DMS 273 (cell line): ENCODE data around the gene TPGS2.
"Not testable (repeated sequence)": the region's sequence is repeated elsewhere in the genome, so short reads cannot be mapped to it uniquely, and the experiment has no call there.

ENCODE experiments used
- DNase-seq: peaks from one replicate; lab custom pipeline; 2025; ENCODE audit not compliant: unreplicated experiment; lab: John Stamatoyannopoulos, UW

TPGS2 gene

DNA sequence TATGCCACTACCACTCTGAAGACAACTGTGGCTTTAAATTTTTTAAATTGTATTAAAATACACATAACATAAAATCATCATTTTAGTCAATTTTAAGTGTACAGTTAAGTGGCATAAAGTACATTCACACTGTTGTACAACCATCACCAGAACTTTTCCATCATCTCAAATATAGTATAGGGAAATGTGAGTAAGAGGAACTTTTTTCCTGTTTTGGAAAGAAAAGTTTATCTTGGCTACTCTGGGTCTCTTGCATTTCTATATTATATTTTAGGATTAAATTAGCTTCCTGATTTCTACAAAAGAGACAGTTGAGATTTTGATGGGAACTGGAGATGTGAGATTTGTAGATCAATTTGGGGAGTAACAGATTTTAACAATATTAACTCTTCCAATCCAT, 3.3 kb downstream of the TPGS2 start:
- DNase-seq = no peak

DNA sequence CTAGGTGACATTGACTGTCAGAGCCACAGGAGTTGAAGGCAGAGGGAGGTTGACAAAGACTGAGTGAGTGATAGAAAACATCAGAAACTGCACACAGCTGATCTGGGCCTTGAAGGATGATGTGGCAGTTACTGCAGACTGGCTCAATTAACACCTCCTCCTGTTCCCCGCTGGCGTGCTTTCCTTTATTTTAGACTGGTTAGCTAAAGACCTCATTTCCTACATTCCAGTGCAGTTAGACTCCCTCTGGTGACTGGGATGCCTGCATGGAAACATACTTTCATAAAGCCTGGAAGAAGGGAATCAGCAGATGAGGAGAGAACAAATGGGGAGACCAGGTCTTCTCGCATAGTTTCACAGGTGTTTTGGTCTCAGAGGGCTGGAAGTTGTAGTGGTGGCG, 7.1 kb downstream of the TPGS2 start:
- no peak for DNase-seq

DNA sequence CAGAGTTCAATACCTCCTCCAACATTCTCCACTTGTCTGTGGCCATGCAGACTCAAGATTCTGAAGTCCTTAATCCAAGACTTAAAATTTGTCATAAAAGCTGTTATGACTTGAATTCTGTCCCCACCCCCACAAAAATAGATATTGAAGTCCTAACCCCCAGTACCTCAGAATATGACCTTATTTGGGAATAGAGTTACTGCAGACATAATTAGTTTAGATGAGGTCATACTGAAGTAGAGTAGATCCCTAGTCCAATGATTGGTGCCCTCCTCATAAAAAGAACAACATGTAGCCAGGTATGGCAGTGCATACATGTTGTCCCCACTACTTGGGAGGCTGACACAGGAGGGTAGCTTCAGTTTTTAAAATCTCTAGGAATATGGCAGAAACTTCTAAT, 9.2 kb downstream of the TPGS2 start:
- no peak for DNase-seq

DNA sequence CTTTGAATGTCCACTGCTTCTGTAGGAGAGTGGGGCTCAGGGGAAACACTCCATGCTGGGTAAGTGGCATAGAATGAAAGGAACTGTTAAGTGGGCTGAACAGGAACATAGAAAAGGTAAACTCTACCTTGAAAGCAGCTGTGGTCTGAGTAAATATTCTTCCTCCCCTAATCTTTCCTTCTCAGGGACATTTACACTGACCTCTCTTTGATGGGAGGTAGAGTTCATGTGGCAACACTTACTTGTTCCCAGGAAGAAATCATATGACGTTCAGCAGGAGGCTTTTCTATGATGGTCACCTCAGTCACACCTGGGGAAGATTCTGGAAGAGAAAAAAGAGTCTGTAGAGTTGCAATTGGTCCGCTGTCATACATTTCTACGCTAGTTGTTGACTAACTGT, 10.2 kb downstream of the TPGS2 start:
- DNase-seq = no peak

DNA sequence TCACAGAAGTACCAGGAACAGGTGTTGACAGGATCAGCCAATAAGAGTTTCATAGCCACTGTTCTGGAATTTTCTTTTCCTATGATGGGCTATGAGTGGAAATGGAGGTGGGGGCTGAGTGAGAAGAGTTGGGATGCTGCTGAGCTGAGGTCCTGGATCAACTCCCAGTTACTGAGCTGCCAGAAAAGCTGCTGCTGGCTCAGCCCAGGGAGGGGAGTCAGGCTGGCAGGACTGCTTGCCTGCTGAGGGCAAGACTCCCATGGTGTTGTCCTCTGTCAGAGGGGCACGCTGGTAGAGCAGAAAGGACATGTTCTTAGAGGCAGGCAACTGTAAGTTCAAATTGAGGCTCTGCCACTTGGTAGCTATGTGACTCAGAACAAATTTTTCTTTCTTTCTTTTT, 11.8 kb downstream of the TPGS2 start:
- no peak for DNase-seq

DNA sequence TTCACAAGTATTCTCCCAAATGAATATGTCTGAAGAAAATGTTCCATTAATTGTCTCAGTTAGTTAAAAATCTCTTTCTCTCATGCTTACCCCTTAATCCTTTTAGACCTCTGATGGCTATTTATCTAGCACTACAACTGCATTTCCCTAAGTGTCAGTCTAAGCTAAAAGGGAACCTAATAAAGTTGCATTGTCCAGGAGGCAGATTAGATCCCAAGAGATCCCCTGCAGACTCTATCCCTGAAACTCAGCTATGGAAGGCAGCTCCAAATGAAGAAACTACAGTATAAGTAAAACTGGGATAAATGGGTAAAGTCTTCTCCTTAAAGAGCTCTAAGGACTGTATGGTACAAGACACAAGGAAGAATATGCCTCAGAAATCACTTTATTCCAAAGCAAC, 12.7 kb downstream of the TPGS2 start:
- DNase-seq = not testable (repeated sequence)

DNA sequence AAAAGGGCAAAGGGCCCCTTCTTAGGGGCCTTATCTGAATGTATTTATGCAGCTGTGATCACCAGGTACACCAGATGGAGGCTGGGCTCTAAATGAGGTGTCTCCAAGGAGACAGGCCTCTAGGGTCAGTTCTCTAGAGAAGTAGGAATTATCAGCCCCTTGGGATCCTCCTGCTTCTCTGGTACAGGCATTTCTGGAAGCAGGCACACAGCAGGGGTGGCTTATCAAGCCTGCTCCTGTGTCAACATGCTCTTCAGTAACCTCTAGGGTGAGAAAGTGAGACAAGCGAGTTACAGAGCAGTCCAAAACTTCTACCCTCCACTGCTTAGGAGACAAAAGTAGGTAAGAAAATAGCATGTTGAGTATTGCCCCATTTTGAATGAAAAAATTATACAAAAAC, 13.8 kb downstream of the TPGS2 start:
- peak; percentile 86 for DNase-seq

DNA sequence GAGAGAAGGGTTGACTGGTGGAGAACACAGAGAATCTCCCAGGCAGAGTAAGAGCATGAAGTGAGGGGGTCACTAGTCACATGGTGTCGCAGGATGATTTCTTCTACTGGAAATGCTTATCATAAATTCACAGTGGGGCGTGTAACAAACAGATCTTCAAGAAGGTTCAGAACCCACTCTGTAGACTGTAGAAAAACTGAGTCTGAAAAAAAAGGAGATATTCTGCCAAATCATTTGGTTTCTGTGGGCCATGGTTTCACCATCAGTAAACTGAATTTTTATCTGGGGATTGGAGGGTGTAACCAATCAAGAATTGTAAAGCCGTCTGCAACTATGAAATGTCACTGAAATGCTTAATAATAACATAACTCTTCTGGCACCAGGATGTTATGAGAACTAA, 15.0 kb downstream of the TPGS2 start:
- DNase-seq = no peak

DNA sequence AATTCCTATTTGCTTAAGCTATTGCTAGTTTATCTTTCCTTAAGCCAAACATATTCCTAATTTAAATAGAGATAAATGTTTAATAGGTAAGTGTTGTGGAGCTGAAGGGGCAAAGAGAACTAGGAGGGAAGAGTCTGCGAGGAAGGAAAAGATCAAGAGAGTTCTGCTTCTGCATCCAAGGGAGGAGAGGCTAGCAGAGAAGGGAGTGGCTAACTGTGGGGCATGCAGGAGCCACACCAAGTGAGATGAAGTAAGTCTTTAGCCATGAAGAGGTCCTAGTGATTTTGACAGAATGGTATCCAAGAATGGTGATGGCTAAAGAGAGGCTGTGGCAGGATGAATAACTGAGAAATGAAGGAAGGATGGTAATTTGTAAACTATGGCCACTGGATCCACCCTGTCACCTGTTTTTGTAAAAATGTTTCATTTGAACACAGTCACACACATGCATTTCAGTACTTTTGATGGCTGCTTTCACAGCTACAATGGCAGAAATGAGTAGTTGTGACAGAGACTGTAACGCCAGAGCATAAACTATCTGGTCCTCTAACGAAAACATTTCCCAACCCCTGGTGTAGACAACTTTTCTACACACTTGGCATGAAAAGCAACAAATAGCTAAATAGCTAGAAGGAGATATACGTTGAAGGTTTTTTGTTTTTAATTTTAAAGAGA, 15.6 kb downstream of the TPGS2 start:
- no peak for DNase-seq

DNA sequence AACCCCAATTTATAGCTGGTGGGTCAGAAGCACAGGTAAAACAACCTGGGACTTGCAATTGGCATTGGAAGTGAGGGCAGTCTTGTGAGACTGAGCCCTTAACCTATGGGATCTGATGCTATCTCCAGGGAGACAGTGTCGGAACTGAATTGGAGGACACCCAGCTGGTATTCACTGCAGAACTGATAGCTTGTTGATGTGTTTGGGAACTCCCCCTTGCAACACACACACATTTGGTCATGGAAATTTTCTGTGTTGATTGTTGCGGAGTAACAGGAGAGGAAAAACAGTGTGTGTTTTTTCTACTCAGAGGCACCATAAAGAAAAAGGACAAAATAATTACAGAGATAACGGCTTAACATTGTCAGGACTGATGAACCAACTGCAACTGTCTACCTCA, 16.1 kb downstream of the TPGS2 start:
- DNase-seq = no peak

DNA sequence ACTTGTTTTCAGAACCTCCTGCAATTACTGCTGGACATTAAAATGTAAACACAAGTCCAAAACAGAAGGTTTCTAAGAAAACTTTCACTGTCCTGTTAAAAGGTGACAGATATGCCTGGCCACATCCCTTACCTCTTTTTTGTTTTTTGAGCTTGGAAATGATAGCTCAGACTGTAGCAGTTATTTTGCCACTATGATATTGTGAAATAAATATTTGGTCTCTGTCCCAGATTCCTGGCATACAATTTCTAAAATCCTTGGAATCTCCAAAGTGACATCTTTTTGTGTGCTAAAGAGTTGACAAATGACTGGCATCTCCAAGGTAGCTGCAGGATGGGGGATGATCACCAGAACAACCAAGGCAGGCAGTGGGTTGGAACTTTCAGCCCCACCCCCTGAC, 16.8 kb downstream of the TPGS2 start:
- no peak for DNase-seq

DNA sequence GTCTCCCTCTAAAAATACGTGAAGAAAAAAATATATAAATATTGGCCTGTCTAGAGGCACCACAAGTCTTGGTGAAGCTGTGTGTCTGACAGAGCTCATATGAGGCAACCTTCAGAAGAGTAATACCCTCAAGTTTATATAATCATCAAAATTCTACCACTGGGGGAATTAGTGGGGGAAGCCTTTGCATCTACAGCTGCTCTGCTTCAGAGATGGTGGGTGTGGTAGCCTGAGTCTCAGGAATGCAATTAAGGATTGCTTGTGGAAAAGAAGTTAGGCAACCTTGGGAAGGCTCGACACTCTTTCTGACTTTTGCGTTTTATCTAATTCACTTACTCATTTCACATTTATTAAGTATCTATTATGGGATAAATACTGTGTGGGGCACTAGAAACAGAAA, 17.4 kb downstream of the TPGS2 start:
- DNase-seq = no peak

DNA sequence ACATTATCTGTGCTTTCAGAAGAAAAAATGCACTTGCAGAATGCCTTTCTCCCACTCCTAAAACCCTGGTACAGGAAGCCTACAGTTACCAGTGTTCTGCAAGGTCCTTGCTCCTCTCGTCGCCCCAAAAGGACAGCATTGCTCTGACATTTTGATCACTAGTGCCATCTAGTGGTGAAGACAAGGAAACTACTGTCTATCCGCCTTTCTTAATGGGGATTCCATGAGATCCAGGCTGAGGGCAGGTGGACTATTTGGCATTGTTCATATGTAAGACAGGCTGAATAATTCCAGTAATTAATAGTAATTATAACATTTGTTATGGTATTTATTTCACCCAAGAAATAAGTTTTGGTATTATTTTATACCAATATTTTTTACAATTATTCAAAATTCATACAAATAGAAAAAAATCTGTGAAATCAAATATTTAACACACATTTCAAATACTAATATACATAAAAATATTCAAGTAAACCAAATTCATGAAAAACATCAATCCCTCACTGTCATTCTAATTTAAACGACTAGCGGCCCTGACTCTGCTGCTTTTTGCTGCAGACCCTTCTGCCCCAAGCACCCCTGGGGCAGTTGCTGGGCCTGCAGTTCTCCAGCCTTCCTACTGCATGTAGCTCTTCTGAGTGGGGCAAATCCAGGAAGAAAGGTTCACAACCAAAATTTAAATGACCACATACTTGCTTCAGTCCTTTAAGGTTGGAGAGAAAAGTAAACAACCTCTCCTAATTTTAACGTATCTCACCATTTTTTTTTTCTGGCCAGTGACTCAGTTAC, 19.0 kb downstream of the TPGS2 start:
- peak; percentile 83 for DNase-seq

DNA sequence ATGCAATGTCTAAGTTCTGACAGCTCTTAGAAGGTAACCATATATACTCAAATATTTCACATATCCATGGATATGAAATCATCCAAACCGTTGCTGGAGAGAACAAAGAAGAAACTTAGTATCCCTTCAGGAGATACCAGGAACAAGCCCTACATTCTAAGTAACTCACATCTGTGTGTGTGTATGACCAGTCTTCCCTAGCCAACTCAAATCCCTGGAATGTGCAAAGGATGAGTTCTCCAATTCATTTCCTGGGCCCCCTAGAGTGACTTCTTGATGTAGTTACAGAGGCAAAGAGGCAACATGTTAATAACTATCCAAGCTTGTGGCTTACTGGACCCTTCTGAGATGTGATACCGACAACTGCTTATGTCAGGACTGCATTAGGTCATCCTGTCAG, 20.1 kb downstream of the TPGS2 start:
- no peak for DNase-seq

DNA sequence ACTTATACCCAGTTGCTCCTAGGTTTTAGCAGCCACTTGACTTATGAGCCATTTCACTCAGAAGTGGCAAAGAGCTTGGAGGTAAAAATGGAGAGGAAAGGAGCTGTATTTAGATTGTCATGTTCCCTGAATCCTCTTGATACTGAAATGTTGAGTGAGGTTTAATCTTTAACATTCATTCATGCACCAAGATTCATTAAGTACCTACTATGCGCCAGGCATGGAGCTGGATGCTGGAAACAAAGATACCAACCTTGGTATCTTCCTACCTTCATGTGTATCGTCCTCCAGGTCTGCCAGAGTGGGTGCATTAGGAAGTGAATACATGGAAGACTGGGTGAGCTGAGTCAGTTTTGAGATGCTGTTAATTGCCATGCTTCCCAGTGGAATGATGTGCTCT, 23.7 kb downstream of the TPGS2 start:
- no peak for DNase-seq

DNA sequence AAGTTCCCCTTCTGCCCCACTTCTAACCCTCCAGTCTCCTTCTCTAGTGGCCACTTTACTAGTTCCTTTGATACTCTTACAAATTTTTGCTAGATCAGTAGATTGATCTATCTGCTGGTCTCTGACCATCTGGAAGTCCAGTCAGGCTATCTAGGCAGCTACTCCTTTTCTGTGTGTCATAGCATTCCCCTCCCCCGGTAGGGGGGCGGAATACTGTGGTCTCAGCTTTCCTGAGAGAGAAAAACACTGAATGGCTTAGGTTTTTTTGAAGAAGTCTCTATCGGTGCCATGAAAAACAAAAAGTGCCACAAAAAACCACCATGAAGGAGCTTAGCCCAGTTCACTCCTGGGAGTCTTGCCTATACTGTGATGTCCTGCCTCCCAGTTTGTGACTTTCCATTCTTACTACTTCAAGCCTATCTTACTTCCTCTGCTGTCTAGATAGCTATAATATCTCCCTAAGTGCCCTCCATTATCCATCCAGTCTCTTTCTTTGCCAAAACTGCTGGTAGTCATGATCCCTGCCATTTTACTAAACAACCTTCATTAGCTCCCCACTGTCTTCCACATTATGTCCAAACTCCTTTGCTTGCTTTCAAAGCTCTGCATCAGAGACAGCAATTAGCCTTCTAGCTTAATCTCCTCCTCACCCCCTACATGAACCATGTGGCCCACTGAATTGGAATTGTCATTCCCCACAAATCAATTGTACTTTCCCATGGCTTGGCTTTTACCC, 29.9 kb downstream of the TPGS2 start:
- no peak for DNase-seq

DNA sequence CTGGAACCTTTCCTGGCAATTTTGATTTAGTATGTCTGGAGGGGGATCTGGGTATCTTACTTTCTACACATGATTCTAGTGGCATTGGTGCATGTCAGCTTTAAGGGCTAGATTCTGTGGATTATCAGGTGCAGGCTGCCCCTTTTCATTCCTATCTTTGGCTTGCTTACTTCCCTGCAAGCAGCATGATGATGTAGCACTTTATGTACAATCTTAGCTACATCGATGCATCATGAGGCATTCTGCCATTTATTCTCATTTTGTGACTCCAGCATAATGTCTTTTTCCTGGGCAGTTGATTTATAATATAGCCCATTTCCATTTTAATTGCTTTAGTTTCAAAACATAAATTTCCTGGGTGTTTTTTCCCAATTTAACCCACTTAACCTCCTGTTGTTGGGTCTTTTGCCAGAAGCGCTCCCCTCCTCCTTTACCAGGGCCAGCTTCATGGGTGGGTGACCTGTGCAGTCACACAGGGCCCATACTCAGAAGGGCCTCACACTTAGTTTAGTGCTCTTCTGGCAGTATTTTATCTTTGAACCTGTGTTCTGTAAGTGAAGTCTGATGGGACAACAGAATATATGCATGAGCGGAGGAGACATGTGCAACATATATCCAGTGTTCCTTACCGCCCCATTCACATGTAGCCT, 36.0 kb downstream of the TPGS2 start:
- DNase-seq = no peak

DNA sequence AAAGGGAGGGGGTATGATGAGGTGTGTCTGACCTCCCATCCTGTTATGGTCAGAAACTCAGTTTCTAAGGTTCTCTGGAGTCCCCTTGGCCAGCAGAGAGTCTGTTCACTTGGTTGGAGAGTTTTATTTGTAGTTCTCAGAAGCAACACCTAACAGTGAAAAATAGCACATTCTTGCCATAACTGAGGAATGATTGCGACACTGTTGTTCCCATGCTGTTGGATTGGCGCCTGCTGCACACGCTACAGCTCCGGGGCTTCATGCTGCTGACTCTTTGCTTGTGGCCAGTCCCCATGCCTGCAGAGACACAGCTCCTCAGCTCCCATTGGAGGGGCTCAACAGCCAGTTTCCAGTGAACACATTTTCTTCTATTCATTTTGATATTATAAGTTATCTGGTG, 42.1 kb downstream of the TPGS2 start:
- DNase-seq = no peak

DNA sequence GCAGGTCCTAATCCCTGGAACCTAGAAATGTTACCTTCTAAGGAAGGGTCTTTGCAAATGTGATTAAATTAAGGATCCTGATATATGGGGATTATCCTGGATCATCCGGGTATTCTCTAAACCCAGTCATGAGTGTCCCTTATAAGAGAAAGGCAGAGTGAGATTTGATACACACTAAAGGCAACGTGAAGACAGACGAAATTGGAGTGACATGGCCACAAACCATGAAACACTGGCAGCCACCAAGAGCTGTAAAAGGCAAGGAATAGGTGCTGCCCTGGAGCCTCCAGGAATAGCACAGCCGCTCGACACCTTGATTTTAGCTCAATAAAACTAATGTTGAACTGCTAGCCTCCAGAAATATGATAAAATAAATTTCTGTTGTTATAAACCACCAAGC, 45.0 kb downstream of the TPGS2 start:
- no peak for DNase-seq

DNA sequence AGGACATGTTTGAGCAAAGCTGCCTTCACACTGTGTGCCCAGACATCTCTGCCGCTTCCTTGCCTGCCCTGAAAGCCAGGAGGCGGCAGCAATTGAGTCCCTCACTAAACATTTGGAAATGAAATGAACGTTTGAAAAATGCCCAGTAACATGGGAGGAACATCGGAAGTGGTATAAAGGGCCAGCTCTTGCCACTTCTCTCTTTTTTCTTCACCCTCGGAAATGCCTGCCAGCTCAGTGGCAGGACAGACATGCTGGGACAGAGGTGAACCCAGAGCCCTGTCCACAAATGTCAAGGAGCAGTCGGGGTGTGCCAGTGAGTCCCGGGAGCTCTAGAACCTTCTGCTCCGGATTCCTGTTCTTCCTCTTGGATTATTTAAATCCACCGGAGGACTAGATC, 46.1 kb downstream of the TPGS2 start:
- DNase-seq = no peak

DNA sequence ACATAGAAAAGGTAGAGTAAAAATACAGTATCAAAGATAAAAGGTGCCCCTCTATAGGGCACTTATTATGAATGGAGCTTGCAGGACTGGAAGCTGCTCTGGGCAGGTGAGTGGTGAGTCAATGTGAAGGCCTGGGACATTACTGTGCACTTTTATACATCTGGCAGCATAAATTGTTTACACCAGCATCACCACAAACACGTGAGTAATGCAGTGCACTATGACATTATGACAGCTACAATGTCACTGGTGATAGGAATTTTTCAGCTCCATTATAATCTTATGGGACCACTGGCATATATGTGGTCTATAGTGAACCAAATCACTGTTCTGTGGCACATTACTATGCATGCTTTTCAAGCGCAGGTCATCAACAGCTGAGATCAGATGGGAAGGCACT, 48.1 kb downstream of the TPGS2 start:
- no peak for DNase-seq

DNA sequence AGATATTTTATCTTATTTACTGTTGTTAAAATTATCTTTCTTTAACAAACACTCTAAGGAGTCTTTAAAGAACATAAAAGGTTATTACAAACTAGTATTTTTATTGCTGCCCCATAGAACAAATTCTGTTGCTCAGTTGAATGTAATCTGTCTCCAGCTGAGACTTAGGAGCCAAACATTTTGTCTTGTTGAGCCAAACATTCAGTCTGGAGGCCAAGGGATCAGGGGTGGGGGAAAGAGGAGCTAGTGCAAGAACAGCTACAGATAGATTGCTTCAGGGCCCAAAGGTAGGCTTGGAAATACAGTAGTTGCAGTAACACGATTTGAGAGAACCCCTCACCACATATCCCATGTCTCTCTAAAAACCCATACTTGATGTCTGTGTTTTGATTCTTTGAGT, 51.2 kb downstream of the TPGS2 start:
- no peak for DNase-seq
